ENCODE data around the gene NUB1. TPM values are rescaled to one million over a fixed set of nuclear protein-coding genes. Genes with fewer than 3 reads are reported as not detected.

NUB1 gene
- total RNA-seq, 2 donors from 2014 or later: 36.8 to 43.8 TPM

GRCh38 chr7:151306374-151306773 lies 35.2 kb upstream of the NUB1 start:
- 69 to 71% methylated on average over 8 of the region's 8 CpGs for WGBS, 2 donors
- no peak for DNase-seq
- TF ChIP-seq POLR2A (IDR thresholded peaks at IDR 0.05): no peak
- TF ChIP-seq CTCF (IDR thresholded peaks at IDR 0.05): no peak

GRCh38 chr7:151306860-151307259 lies 34.8 kb upstream of the NUB1 start:
- H3K9me3 ChIP-seq: no peaks in the 10 kb centered on the region
- no peak overlapping the region for H3K27ac ChIP-seq
- H3K36me3 ChIP-seq (replicated peaks in 1 of 2; ENCODE audit: insufficient read depth in 1 of 2, low read depth in 2 of 2): no peaks in the 10 kb centered on the region
- no peak for ATAC-seq
- no peak overlapping the region for H3K4me3 ChIP-seq
- intact Hi-C loops (cut with DNase I): loop anchor here (5.0 to 10.0 kb wide), 2 partner anchors 65 to 182 kb away; no protein-coding TSS in a partner anchor
- peaks cover 0 to 3% of the 10 kb centered on the region in 2 donors for H3K27me3 ChIP-seq
- TF ChIP-seq CTCF (IDR thresholded peaks at IDR 0.05): no peak
- TF ChIP-seq POLR2A (IDR thresholded peaks at IDR 0.05): no peak
- no peak for DNase-seq
- 35 to 60% methylated on average over 2 to 3 of the region's 3 CpGs for WGBS, 2 donors
- peaks cover 9% of the 10 kb centered on the region for H3K4me1 ChIP-seq

More at GRCh38 chr7:151306374-151306773, 35.2 kb upstream of the NUB1 start:
- Histone ChIP-seq H3K9me3 (no peaks in the 10 kb centered on the region), H3K36me3 (replicated peaks in 1 of 2; ENCODE audit: insufficient read depth in 1 of 2, low read depth in 2 of 2) (no peaks in the 10 kb centered on the region), H3K4me1 (peaks cover 9% of the 10 kb centered on the region), H3K27me3 (peaks cover 0 to 3% of the 10 kb centered on the region in 2 donors), H3K4me3 (no peak overlapping the region), H3K27ac (no peak overlapping the region)
- intact Hi-C loops (cut with DNase I): loop anchor here (5.0 to 10.0 kb wide), 2 partner anchors 64 to 182 kb away; no protein-coding TSS in a partner anchor
- ATAC-seq: no peak

GRCh38 chr7:151307536-151307935 lies 34.1 kb upstream of the NUB1 start:
- intact Hi-C loops (cut with DNase I): loop anchor here (5.0 to 10.0 kb wide), 2 partner anchors 65 to 183 kb away; no protein-coding TSS in a partner anchor

GRCh38 chr7:151308256-151308655 lies 33.4 kb upstream of the NUB1 start:
- ATAC-seq (no peak), DNase-seq (no peak)
- 87 to 90% methylated on average over 4 to 6 of the region's 6 CpGs for WGBS, 2 donors
- no peak overlapping the region for H3K4me3 ChIP-seq
- intact Hi-C loops (cut with DNase I): loop anchor here (5.0 to 10.0 kb wide), 2 partner anchors 66 to 183 kb away; no protein-coding TSS in a partner anchor
- peaks cover 6% of the 10 kb centered on the region for H3K4me1 ChIP-seq
- H3K27me3 ChIP-seq: peaks cover 0 to 3% of the 10 kb centered on the region in 2 donors
- TF ChIP-seq CTCF (IDR thresholded peaks at IDR 0.05) (no peak), POLR2A (IDR thresholded peaks at IDR 0.05) (no peak)
- H3K36me3 ChIP-seq (replicated peaks in 1 of 2; ENCODE audit: insufficient read depth in 1 of 2, low read depth in 2 of 2): no peaks in the 10 kb centered on the region
- no peaks in the 10 kb centered on the region for H3K9me3 ChIP-seq
- H3K27ac ChIP-seq: no peak overlapping the region

More at GRCh38 chr7:151307536-151307935, 34.1 kb upstream of the NUB1 start:
- no peak overlapping the region for H3K4me3 ChIP-seq
- H3K9me3 ChIP-seq: no peaks in the 10 kb centered on the region
- 81 to 100% methylated on average over 1 to 7 of the region's 7 CpGs for WGBS, 2 donors
- H3K36me3 ChIP-seq (replicated peaks in 1 of 2; ENCODE audit: insufficient read depth in 1 of 2, low read depth in 2 of 2): no peaks in the 10 kb centered on the region
- no peak for ATAC-seq
- H3K27ac ChIP-seq: no peak overlapping the region
- peaks cover 9% of the 10 kb centered on the region for H3K4me1 ChIP-seq
- DNase-seq: no peak
- H3K27me3 ChIP-seq: peaks cover 0 to 3% of the 10 kb centered on the region in 2 donors
- TF ChIP-seq CTCF (IDR thresholded peaks at IDR 0.05) (no peak), POLR2A (IDR thresholded peaks at IDR 0.05) (no peak)

GRCh38 chr7:151308791-151309190 lies 32.8 kb upstream of the NUB1 start:
- TF ChIP-seq POLR2A (IDR thresholded peaks at IDR 0.05) (no peak), CTCF (IDR thresholded peaks at IDR 0.05) (no peak)
- no peak overlapping the region for H3K27ac ChIP-seq
- no peak for ATAC-seq
- no peak for DNase-seq
- no peaks in the 10 kb centered on the region for H3K36me3 ChIP-seq (replicated peaks in 1 of 2; ENCODE audit: insufficient read depth in 1 of 2, low read depth in 2 of 2)
- intact Hi-C loops (cut with DNase I): loop anchor here (5.0 to 10.0 kb wide), 2 partner anchors 66 to 184 kb away; no protein-coding TSS in a partner anchor
- no peak overlapping the region for H3K4me3 ChIP-seq
- H3K9me3 ChIP-seq: no peaks in the 10 kb centered on the region
- WGBS, 2 donors: 63 to 73% methylated on average over 8 of the region's 8 CpGs
- peaks cover 0 to 3% of the 10 kb centered on the region in 2 donors for H3K27me3 ChIP-seq
- peaks cover under 1% of the 10 kb centered on the region for H3K4me1 ChIP-seq
